ENCODE data around the gene SLC24A3.

DNA sequence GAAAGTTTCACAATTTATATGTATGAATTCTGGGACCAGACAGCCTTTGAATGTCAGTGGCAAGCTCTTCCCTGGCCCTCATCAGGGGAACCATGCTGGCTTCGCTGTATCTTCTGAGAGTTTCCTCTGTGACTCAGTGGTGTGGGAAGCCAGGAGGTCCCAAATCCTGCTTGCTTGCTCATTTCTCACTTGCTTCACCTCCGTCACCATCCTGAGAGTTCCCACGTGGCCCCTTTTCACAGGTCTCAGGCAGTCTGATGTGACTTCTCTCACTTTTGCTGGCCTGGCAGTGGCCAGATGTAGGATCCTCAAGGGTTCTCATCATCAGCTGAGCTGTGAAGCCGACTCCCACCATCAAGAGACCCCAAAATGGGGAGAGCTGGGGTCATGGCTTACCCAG is 517.2 kb downstream of the SLC24A3 start:
- TF ChIP-seq, protein P1, sequence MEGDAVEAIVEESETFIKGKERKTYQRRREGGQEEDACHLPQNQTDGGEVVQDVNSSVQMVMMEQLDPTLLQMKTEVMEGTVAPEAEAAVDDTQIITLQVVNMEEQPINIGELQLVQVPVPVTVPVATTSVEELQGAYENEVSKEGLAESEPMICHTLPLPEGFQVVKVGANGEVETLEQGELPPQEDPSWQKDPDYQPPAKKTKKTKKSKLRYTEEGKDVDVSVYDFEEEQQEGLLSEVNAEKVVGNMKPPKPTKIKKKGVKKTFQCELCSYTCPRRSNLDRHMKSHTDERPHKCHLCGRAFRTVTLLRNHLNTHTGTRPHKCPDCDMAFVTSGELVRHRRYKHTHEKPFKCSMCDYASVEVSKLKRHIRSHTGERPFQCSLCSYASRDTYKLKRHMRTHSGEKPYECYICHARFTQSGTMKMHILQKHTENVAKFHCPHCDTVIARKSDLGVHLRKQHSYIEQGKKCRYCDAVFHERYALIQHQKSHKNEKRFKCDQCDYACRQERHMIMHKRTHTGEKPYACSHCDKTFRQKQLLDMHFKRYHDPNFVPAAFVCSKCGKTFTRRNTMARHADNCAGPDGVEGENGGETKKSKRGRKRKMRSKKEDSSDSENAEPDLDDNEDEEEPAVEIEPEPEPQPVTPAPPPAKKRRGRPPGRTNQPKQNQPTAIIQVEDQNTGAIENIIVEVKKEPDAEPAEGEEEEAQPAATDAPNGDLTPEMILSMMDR (conservative IDR thresholded peaks at IDR 0.05; ENCODE audit: low read depth in 2 of 2) = no peak
- TF ChIP-seq EZH2phosphoT487 (IDR thresholded peaks at IDR 0.05; ENCODE audit: unreplicated experiment) (no peak), CREB1 (CRISPR knock-in tag; IDR thresholded peaks at IDR 0.05; ENCODE audit: low read depth) (no peak), POLR2AphosphoS5 (IDR thresholded peaks at IDR 0.05; ENCODE audit: low read depth) (no peak), ZNF114 (CRISPR knock-in tag; IDR thresholded peaks at IDR 0.05) (no peak)
- TF ChIP-seq, protein P2, sequence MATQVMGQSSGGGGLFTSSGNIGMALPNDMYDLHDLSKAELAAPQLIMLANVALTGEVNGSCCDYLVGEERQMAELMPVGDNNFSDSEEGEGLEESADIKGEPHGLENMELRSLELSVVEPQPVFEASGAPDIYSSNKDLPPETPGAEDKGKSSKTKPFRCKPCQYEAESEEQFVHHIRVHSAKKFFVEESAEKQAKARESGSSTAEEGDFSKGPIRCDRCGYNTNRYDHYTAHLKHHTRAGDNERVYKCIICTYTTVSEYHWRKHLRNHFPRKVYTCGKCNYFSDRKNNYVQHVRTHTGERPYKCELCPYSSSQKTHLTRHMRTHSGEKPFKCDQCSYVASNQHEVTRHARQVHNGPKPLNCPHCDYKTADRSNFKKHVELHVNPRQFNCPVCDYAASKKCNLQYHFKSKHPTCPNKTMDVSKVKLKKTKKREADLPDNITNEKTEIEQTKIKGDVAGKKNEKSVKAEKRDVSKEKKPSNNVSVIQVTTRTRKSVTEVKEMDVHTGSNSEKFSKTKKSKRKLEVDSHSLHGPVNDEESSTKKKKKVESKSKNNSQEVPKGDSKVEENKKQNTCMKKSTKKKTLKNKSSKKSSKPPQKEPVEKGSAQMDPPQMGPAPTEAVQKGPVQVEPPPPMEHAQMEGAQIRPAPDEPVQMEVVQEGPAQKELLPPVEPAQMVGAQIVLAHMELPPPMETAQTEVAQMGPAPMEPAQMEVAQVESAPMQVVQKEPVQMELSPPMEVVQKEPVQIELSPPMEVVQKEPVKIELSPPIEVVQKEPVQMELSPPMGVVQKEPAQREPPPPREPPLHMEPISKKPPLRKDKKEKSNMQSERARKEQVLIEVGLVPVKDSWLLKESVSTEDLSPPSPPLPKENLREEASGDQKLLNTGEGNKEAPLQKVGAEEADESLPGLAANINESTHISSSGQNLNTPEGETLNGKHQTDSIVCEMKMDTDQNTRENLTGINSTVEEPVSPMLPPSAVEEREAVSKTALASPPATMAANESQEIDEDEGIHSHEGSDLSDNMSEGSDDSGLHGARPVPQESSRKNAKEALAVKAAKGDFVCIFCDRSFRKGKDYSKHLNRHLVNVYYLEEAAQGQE (IDR thresholded peaks at IDR 0.05; ENCODE audit: unreplicated experiment) = no peak
